EL (cell line): Measurements from ENCODE around the gene KSR1.

Source experiments
- DNase-seq: peaks from one replicate; pipeline ENCODE4 v3.0.0-alpha.2; 2016

KSR1 gene

GRCh38 chr17:27539794-27540317, 83.6 kb downstream of the KSR1 start:
- DNase-seq = no peak

GRCh38 chr17:27540318-27541101, 84.3 kb downstream of the KSR1 start:
- peak; percentile 97 for DNase-seq

GRCh38 chr17:27541301-27542023, 85.2 kb downstream of the KSR1 start:
- no peak for DNase-seq

DNA sequence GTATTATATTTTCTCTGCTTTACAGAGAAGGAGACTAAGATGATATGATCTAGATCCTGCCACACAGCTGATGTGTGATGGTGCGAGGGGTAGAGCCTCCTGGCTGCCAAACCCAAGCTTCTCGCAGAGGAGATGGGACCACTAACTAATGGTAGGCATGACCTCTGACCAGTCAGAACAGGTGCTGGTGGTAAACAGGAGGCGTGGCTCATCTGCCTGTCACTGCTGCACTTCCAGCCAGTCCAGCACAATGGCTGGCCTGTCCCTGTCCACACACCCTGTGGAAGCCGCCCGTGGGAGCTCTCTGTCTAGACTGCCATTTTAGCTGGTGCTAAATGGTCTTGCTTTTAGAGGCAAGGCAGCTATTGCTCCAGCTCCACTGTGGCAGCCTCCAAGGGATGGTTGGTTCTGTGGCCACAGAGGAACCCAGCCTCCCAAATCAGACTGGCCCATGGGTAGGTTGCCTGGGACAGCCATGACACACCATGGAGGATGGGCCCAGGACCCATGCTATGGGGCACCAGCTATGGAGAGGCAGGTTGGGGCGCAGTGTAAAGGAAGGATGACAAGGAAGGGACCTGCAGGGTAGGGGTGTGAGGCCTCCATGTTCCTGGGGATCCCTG, 86.7 kb downstream of the KSR1 start:
- no peak for DNase-seq

DNA sequence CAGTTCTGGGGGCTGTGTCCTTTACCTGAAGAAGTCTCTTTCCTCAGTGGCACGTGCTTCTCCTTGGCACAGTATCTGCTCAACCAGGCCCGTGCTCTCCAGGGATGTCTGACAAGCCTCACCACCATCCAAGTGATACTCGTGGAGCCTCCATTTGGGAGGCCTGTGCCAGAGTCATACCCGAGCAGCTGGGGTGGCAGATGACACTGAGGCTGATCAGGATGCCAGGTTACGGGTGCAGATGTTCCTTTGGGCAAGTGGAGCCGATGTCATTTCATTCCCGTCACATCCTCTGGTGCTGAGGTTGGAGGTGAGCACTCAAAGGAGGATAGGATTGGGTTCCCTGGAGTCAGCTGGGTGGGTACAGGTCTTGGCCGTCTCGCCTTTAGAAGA, 87.2 kb downstream of the KSR1 start:
- no peak for DNase-seq

GRCh38 chr17:27543958-27544349, 87.7 kb downstream of the KSR1 start:
- no peak for DNase-seq

DNA sequence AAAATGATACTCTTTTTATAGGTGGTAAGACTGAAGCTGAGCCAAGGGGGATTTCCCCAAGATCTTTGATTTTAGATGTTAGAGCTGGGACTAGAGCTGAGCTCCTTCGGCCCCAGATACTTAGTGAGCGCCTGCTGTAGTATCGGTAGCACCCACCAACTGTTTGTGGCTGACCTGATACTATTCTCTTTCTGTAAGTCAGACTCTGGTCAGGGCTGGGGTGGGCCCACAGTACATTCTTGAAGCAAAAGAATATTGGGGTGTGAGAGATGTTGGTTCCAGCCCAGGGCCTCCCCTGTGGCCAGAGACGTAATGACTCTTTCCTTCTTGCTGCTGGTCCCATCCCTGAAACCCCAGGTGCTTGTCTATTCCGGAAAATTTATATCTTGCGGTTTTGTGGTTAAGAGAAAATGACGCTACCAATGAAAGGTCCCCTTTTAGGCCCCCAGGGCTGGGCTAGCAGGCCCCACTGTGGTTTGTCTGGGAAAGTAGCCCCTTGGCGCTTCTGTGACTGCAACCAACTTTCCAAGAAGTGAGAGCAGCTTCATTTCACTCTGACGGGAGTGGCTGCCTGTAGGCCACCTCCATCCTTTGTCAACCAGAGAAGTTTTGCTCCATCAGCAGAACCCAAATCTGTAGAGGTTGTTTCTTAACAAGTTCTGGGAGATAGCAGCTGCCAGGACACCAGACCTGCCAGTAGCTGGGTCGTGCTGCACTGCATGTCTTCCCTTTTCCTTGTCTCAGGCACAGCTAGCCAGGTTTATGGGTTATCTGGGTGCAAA, 88.3 kb downstream of the KSR1 start:
- no peak for DNase-seq

GRCh38 chr17:27545562-27546229, 89.4 kb downstream of the KSR1 start:
- no peak for DNase-seq

- peak; percentile 48 for DNase-seq
Measured at GRCh38 chr17:27546624-27547300, 90.5 kb downstream of the KSR1 start.

DNA sequence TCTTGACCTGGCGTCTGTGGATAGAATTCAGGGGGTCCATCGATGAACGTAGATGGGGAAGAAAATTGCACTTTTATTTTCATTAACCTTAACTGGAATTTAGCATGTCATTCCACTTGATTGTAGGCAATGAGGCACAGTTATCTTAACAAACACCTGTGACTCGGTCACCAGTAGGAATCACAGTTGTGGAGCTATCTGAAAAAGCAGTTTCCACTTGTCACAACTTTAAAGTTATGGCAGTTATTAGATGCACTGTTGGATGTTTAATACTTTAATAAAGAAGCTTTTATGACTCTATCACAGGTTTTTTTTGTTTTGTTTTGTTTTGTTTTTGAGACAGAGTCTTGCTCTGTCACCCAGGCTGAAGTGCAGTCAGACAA, 91.0 kb downstream of the KSR1 start:
- no peak for DNase-seq

GRCh38 chr17:27548369-27548768, 92.1 kb downstream of the KSR1 start:
- DNase-seq = no peak

GRCh38 chr17:27549251-27549893, 93.1 kb downstream of the KSR1 start:
- DNase-seq = no peak

- no peak for DNase-seq
Measured at GRCh38 chr17:27550291-27550930, 94.2 kb downstream of the KSR1 start.

DNA sequence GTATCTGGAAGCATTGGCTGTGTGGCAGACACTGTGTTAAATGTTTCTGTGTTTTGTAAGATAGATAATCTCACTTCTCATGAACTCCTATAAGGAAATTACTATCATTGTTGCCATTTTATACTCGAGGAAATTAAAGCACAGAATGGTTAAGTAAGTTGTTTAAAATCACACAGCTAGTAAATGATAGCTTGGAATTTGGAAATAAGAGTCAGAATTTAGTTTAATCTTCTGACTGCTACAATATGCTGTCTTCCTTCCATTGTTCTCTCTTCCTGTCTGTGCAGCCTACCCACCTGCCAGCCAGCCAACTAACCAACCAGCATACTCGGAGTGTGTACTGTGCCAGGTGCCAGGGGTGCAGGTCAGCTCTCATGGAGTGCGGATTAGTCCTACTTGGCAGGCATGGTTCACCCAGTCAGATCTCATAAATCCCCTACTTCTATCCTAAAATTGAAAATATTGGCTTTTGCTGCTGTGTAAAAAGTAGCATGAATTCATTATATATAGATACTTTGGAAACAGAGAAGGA, 94.8 kb downstream of the KSR1 start:
- DNase-seq = no peak

GRCh38 chr17:27551701-27552248, 95.5 kb downstream of the KSR1 start:
- peak; percentile 72 for DNase-seq

DNA sequence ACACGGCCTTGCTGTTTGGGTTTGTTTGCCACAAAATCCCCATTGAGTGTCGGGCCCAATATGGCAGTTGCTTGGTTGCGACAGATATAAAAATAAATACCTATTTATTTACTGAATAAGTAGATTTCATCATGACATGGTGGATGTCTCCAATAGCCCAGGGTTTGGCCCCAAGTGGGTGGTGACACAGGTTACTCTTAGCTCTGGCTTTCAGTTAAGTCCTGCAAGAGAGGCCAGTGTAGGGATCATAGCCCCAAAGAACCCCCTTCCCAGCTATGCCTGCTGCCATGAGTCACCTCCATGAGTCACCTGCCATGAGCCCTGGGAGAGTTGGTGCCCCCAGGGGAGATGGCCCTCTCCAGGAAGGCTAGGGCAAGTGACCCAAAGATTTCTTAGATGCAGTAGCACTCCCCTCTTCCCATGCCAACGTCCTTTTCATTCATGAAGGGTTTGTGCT, 96.1 kb downstream of the KSR1 start:
- DNase-seq = peak; percentile 89

- DNase-seq = no peak
Measured at GRCh38 chr17:27553019-27553511, 96.8 kb downstream of the KSR1 start.

DNA sequence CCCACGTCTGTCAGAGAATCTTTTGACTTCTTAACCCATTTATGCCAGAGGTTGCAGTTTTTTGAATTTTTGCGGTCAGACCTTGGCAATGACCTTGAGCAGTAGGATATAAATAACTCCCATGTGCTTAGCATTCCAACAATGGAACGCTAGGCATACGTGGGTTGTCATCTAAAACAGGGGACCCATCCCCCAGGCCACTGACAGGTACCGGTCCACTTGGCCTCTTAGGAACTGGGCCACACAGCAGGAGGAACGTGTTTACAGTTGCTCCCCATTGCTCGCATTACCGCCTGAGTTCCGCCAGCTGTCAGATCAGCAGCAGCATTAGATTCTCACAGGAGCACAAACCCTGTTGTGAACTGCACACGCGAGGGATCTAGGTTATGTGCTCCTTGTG, 97.9 kb downstream of the KSR1 start:
- no peak for DNase-seq

- no peak for DNase-seq
Measured at GRCh38 chr17:27554911-27555310, 98.7 kb downstream of the KSR1 start.

DNA sequence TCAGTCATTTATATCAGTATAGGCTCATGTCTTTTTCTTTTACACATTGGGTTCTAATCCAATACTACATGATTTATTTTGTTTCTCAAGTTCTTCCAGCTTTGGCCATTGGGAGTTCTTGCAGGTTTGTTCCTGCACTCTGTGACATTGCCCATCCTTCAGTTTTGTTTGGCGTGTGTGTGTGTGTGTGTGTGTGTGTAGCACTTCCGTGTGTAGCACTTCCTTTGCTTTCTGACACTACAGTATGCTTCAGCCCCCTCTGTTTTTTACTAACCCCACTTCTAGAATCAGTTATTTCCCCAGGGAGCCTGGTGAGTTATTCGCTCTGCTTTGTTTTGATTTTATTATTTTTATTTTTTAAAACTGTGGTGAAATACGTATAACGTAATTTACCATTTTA, 99.1 kb downstream of the KSR1 start:
- no peak for DNase-seq
